Measurements from ENCODE around the gene E2F3.

Gene E2F3

GRCh38 chr6:20441236-20441635 is 39.6 kb downstream of the E2F3 start:
- peaks cover 3% of the 10 kb centered on the region for H3K36me3 ChIP-seq (ENCODE audit: control insufficient read depth, insufficient read depth, low read length)
- H3K9me3 ChIP-seq (ENCODE audit: control insufficient read depth, low read length) = no peaks in the 10 kb centered on the region
- H3K27ac ChIP-seq (ENCODE audit: insufficient read depth, low read length, poor library complexity, severe bottlenecking) = no peak overlapping the region
- no peak overlapping the region for H3K4me3 ChIP-seq (ENCODE audit: insufficient read depth, low read depth, low read length, poor library complexity, severe bottlenecking)
- DNase-seq = no peak
- no peaks in the 10 kb centered on the region for H3K4me1 ChIP-seq (ENCODE audit: control insufficient read depth, insufficient read depth, low read length, poor library complexity, severe bottlenecking)
- H3K27me3 ChIP-seq (replicated peaks; ENCODE audit: control insufficient read depth, insufficient read depth, low read length, poor library complexity, severe bottlenecking) = no peaks in the 10 kb centered on the region

- Histone ChIP-seq H3K9me3 (ENCODE audit: control insufficient read depth, low read length) (no peaks in the 10 kb centered on the region), H3K4me3 (ENCODE audit: insufficient read depth, low read depth, low read length, poor library complexity, severe bottlenecking) (no peak overlapping the region), H3K4me1 (ENCODE audit: control insufficient read depth, insufficient read depth, low read length, poor library complexity, severe bottlenecking) (no peaks in the 10 kb centered on the region), H3K27me3 (replicated peaks; ENCODE audit: control insufficient read depth, insufficient read depth, low read length, poor library complexity, severe bottlenecking) (no peaks in the 10 kb centered on the region), H3K27ac (ENCODE audit: insufficient read depth, low read length, poor library complexity, severe bottlenecking) (no peak overlapping the region), H3K36me3 (ENCODE audit: control insufficient read depth, insufficient read depth, low read length) (peaks cover 3% of the 10 kb centered on the region)
- no peak for DNase-seq
Measured at GRCh38 chr6:20441921-20442320, 40.2 kb downstream of the E2F3 start.

- H3K27me3 ChIP-seq (replicated peaks; ENCODE audit: control insufficient read depth, insufficient read depth, low read length, poor library complexity, severe bottlenecking) = no peaks in the 10 kb centered on the region
- H3K36me3 ChIP-seq (ENCODE audit: control insufficient read depth, insufficient read depth, low read length) = no peaks in the 10 kb centered on the region
- no peak overlapping the region for H3K27ac ChIP-seq (ENCODE audit: insufficient read depth, low read length, poor library complexity, severe bottlenecking)
- H3K9me3 ChIP-seq (ENCODE audit: control insufficient read depth, low read length) = no peaks in the 10 kb centered on the region
- no peak for DNase-seq
- H3K4me3 ChIP-seq (ENCODE audit: insufficient read depth, low read depth, low read length, poor library complexity, severe bottlenecking) = no peak overlapping the region
- no peaks in the 10 kb centered on the region for H3K4me1 ChIP-seq (ENCODE audit: control insufficient read depth, insufficient read depth, low read length, poor library complexity, severe bottlenecking)
Measured at GRCh38 chr6:20444786-20445271, 43.1 kb downstream of the E2F3 start.

GRCh38 chr6:20447157-20447556 is 45.5 kb downstream of the E2F3 start:
- DNase-seq = no peak
- no peaks in the 10 kb centered on the region for H3K36me3 ChIP-seq (ENCODE audit: control insufficient read depth, insufficient read depth, low read length)
- no peaks in the 10 kb centered on the region for H3K4me1 ChIP-seq (ENCODE audit: control insufficient read depth, insufficient read depth, low read length, poor library complexity, severe bottlenecking)
- H3K4me3 ChIP-seq (ENCODE audit: insufficient read depth, low read depth, low read length, poor library complexity, severe bottlenecking) = no peak overlapping the region
- H3K27me3 ChIP-seq (replicated peaks; ENCODE audit: control insufficient read depth, insufficient read depth, low read length, poor library complexity, severe bottlenecking) = no peaks in the 10 kb centered on the region
- H3K9me3 ChIP-seq (ENCODE audit: control insufficient read depth, low read length) = no peaks in the 10 kb centered on the region
- H3K27ac ChIP-seq (ENCODE audit: insufficient read depth, low read length, poor library complexity, severe bottlenecking) = no peak overlapping the region

- H3K27ac ChIP-seq (ENCODE audit: insufficient read depth, low read length, poor library complexity, severe bottlenecking) = no peak overlapping the region
- no peak for DNase-seq
Measured at GRCh38 chr6:20447581-20448132, 46.0 kb downstream of the E2F3 start.

GRCh38 chr6:20448828-20449227 is 47.1 kb downstream of the E2F3 start:
- H3K27ac ChIP-seq (ENCODE audit: insufficient read depth, low read length, poor library complexity, severe bottlenecking) = no peak overlapping the region
- H3K4me3 ChIP-seq (ENCODE audit: insufficient read depth, low read depth, low read length, poor library complexity, severe bottlenecking) = no peak overlapping the region
- no peaks in the 10 kb centered on the region for H3K4me1 ChIP-seq (ENCODE audit: control insufficient read depth, insufficient read depth, low read length, poor library complexity, severe bottlenecking)
- H3K9me3 ChIP-seq (ENCODE audit: control insufficient read depth, low read length) = no peaks in the 10 kb centered on the region
- no peak for DNase-seq
- no peaks in the 10 kb centered on the region for H3K27me3 ChIP-seq (replicated peaks; ENCODE audit: control insufficient read depth, insufficient read depth, low read length, poor library complexity, severe bottlenecking)
- no peaks in the 10 kb centered on the region for H3K36me3 ChIP-seq (ENCODE audit: control insufficient read depth, insufficient read depth, low read length)

More at GRCh38 chr6:20447581-20448132, 46.0 kb downstream of the E2F3 start:
- H3K9me3 ChIP-seq (ENCODE audit: control insufficient read depth, low read length) = no peaks in the 10 kb centered on the region
- H3K36me3 ChIP-seq (ENCODE audit: control insufficient read depth, insufficient read depth, low read length) = no peaks in the 10 kb centered on the region
- no peaks in the 10 kb centered on the region for H3K4me1 ChIP-seq (ENCODE audit: control insufficient read depth, insufficient read depth, low read length, poor library complexity, severe bottlenecking)
- H3K4me3 ChIP-seq (ENCODE audit: insufficient read depth, low read depth, low read length, poor library complexity, severe bottlenecking) = no peak overlapping the region
- H3K27me3 ChIP-seq (replicated peaks; ENCODE audit: control insufficient read depth, insufficient read depth, low read length, poor library complexity, severe bottlenecking) = no peaks in the 10 kb centered on the region

GRCh38 chr6:20454204-20454824 is 52.6 kb downstream of the E2F3 start:
- no peak overlapping the region for H3K4me3 ChIP-seq (ENCODE audit: insufficient read depth, low read depth, low read length, poor library complexity, severe bottlenecking)
- H3K27me3 ChIP-seq (replicated peaks; ENCODE audit: control insufficient read depth, insufficient read depth, low read length, poor library complexity, severe bottlenecking) = no peaks in the 10 kb centered on the region
- no peak overlapping the region for H3K27ac ChIP-seq (ENCODE audit: insufficient read depth, low read length, poor library complexity, severe bottlenecking)
- no peaks in the 10 kb centered on the region for H3K9me3 ChIP-seq (ENCODE audit: control insufficient read depth, low read length)
- H3K36me3 ChIP-seq (ENCODE audit: control insufficient read depth, insufficient read depth, low read length) = no peaks in the 10 kb centered on the region
- DNase-seq = peak in 1 of 3 donors; percentile 4
- peaks cover 4% of the 10 kb centered on the region for H3K4me1 ChIP-seq (ENCODE audit: control insufficient read depth, insufficient read depth, low read length, poor library complexity, severe bottlenecking)

- H3K36me3 ChIP-seq (ENCODE audit: control insufficient read depth, insufficient read depth, low read length) = no peaks in the 10 kb centered on the region
- H3K27ac ChIP-seq (ENCODE audit: insufficient read depth, low read length, poor library complexity, severe bottlenecking) = no peak overlapping the region
- H3K4me1 ChIP-seq (ENCODE audit: control insufficient read depth, insufficient read depth, low read length, poor library complexity, severe bottlenecking) = peaks cover 4% of the 10 kb centered on the region
- no peak for DNase-seq
- no peaks in the 10 kb centered on the region for H3K27me3 ChIP-seq (replicated peaks; ENCODE audit: control insufficient read depth, insufficient read depth, low read length, poor library complexity, severe bottlenecking)
- no peak overlapping the region for H3K4me3 ChIP-seq (ENCODE audit: insufficient read depth, low read depth, low read length, poor library complexity, severe bottlenecking)
- no peaks in the 10 kb centered on the region for H3K9me3 ChIP-seq (ENCODE audit: control insufficient read depth, low read length)
Measured at GRCh38 chr6:20455251-20455940, 53.7 kb downstream of the E2F3 start.

GRCh38 chr6:20458027-20458894 is 56.6 kb downstream of the E2F3 start:
- no peaks in the 10 kb centered on the region for H3K9me3 ChIP-seq (ENCODE audit: control insufficient read depth, low read length)
- H3K4me3 ChIP-seq (ENCODE audit: insufficient read depth, low read depth, low read length, poor library complexity, severe bottlenecking) = no peak overlapping the region
- H3K27me3 ChIP-seq (replicated peaks; ENCODE audit: control insufficient read depth, insufficient read depth, low read length, poor library complexity, severe bottlenecking) = no peaks in the 10 kb centered on the region
- no peak for DNase-seq
- no peak overlapping the region for H3K27ac ChIP-seq (ENCODE audit: insufficient read depth, low read length, poor library complexity, severe bottlenecking)
- H3K4me1 ChIP-seq (ENCODE audit: control insufficient read depth, insufficient read depth, low read length, poor library complexity, severe bottlenecking) = peaks cover 4% of the 10 kb centered on the region
- no peaks in the 10 kb centered on the region for H3K36me3 ChIP-seq (ENCODE audit: control insufficient read depth, insufficient read depth, low read length)
